GM12878 (cell line): ENCODE results near the gene ARHGEF33. TPM values are rescaled to one million over a fixed set of nuclear protein-coding genes. Genes with fewer than 3 reads are reported as not detected.

ENCODE experiments used
- ATAC-seq: fragments of 200-7000 bp; cut with Tn5 transposase; 3 replicates; pipeline ENCODE4 v1.9.1; 2020; ENCODE audit warnings: mild to moderate bottlenecking, moderate library complexity
- BruUV-seq: library from RNA; stranded (reverse); fragments of 400-500 nt; replicated peaks from 2 replicates; lab custom pipeline; 2021; lab: Mats Ljungman, UMichigan
- CTCF ChIA-PET: fragments of 300-600 bp; sonication (Branson Sonifier 250); formaldehyde crosslinking; extraction: SDS; loops from one replicate; lab custom pipeline; 2021; ENCODE audit warnings: inconsistent platforms; lab: Yijun Ruan, JAX
- POLR2A ChIA-PET: fragments of 350-600 bp; formaldehyde crosslinking; extraction: SDS; loops from one replicate; lab custom pipeline; 2021; ENCODE audit warnings: inconsistent platforms; lab: Charles Lee
- RAD21 ChIA-PET: fragments of 300-600 bp; sonication (Branson Sonifier 250); formaldehyde crosslinking; loops from one replicate; lab custom pipeline; 2023; ENCODE audit warnings: antibody characterized with exemption; ENCODE audit not compliant: unreplicated experiment; lab: Charles Lee
- SMC1A ChIA-PET: fragments of 300-600 bp; sonication (Branson Sonifier 250); formaldehyde crosslinking; loops from one replicate; lab custom pipeline; 2023; ENCODE audit not compliant: unreplicated experiment, uncharacterized antibody; lab: Charles Lee
- DNase-seq: peaks from one replicate; pipeline ENCODE4 v3.0.0-alpha.2; 2011; ENCODE audit warnings: low read depth, low spot score
- FAIRE-seq: peaks from 3 replicates; lab custom pipeline; 2011; peaks lifted over from hg19 to GRCh38; lab: Jason Lieb, UNC
- H2AFZ ChIP-seq: 2 replicates; pipeline ENCODE4 v1.6.0; 2011; ENCODE audit warnings: low read depth, low read length, control low read depth; ENCODE audit not compliant: control insufficient read depth
- H3K27ac ChIP-seq: 2 replicates; pipeline ENCODE4 v1.5.1; 2011; ENCODE audit warnings: control low read depth; ENCODE audit not compliant: control insufficient read depth, insufficient read depth
- H3K27me3 ChIP-seq, 2 experiments: replicated peaks in 1 of 2; 2 replicates each; pipeline versions ENCODE4 v1.6.0 to v1.6.1; 2011; ENCODE audit warnings: low read length in 1 of 2; ENCODE audit not compliant: control insufficient read depth in 2 of 2, insufficient read depth in 2 of 2
- H3K36me3 ChIP-seq, 2 experiments: 2 replicates each; pipeline ENCODE4 v1.5.1; 2011; ENCODE audit warnings: low read length in 1 of 2; ENCODE audit not compliant: control insufficient read depth in 2 of 2, insufficient read depth in 2 of 2
- H3K4me1 ChIP-seq: 2 replicates; pipeline ENCODE4 v1.6.1; 2011; ENCODE audit warnings: mild to moderate bottlenecking, low read length, moderate library complexity, mixed read lengths; ENCODE audit not compliant: control insufficient read depth, insufficient read depth
- H3K4me2 ChIP-seq: 2 replicates; pipeline ENCODE4 v1.6.0; 2011; ENCODE audit warnings: control low read depth; ENCODE audit not compliant: control insufficient read depth, insufficient read depth
- H3K4me3 ChIP-seq: fragments of 200-600 bp; sonication (generic); 2 replicates; pipeline ENCODE4 v1.5.1; 2016
- H3K79me2 ChIP-seq: 2 replicates; pipeline ENCODE4 v1.6.0; 2011; ENCODE audit warnings: low read length; ENCODE audit not compliant: control insufficient read depth, insufficient read depth
- H3K9ac ChIP-seq: 2 replicates; pipeline ENCODE4 v1.8.0; 2011; ENCODE audit warnings: low read length, control low read depth, mixed read lengths; ENCODE audit not compliant: control insufficient read depth, insufficient read depth
- H3K9me3 ChIP-seq: replicated peaks from 3 replicates; pipeline ENCODE4 v1.5.1; 2011; ENCODE audit warnings: mild to moderate bottlenecking, low read length; ENCODE audit not compliant: control insufficient read depth, insufficient read depth
- H4K20me1 ChIP-seq: 2 replicates; pipeline ENCODE4 v1.6.0; 2011; ENCODE audit not compliant: control insufficient read depth, insufficient read depth
- DPF2 ChIP-seq: fragments of 450-650 bp; IDR thresholded peaks from 2 replicates; pipeline ENCODE4 v1.6.1; 2017; ENCODE audit warnings: mild to moderate bottlenecking
- GATAD2B ChIP-seq: fragments of 450-650 bp; conservative IDR thresholded peaks from 2 replicates; pipeline ENCODE4 v1.6.1; 2017; ENCODE audit warnings: low read depth, mild to moderate bottlenecking, moderate library complexity
- POLR2AphosphoS5 ChIP-seq: IDR thresholded peaks from 2 replicates; pipeline ENCODE4 v1.6.1; 2011; ENCODE audit warnings: mild to moderate bottlenecking, low read length, inconsistent platforms
- RELB ChIP-seq: fragments of 450-650 bp; IDR thresholded peaks from 2 replicates; pipeline ENCODE4 v1.6.1; 2017; ENCODE audit warnings: low read depth, mild to moderate bottlenecking, moderate library complexity
- SMAD5 ChIP-seq: IDR thresholded peaks from 2 replicates; pipeline ENCODE4 v1.6.1; 2016; ENCODE audit warnings: antibody characterized with exemption, low read depth
- ZBTB40 ChIP-seq: fragments of 450-650 bp; IDR thresholded peaks from 2 replicates; pipeline ENCODE4 v1.6.1; 2016; ENCODE audit warnings: mild to moderate bottlenecking, moderate library complexity, borderline replicate concordance
- WGBS: methylation state at CpG from one replicate; pipeline ENCODE4 v1.1.6; 2016; ENCODE audit warnings: low lambda C conversion rate; ENCODE audit not compliant: insufficient replicate concordance, insufficient coverage; ENCODE audit errors: missing lambda C conversion rate; 5-methylcytosine and 5-hydroxymethylcytosine counted together
- in situ Hi-C: fragments of 300-500 bp; cut with MboI; formaldehyde crosslinking; loops from 9 replicates; pipeline ENCODE4 v1.14.3; 2018; ENCODE audit warnings: mixed read lengths
- intact Hi-C: fragments of 100-400 bp; cut with micrococcal nuclease; formaldehyde crosslinking; loops from one replicate; pipeline ENCODE4 v1.14.2; 2022; ENCODE audit not compliant: unreplicated experiment
- polyA plus RNA-seq, 11 experiments: library from polyadenylated mRNA; depleted of rRNA in 4 of 11; unstranded in 6 of 11; stranded (reverse) in 5 of 11; fragments of >200 nt; fragmentation: Nextera tagmentation in 4 of 11; fragmentation: Illumina TruSeq in 1 of 11; extraction: Ambion mirVana in 4 of 11; extraction: Trizol in 1 of 11; gene quantifications; 1 replicate in 1 of 11; 2 replicates in 10 of 11; pipeline versions ENCODE4 v1.2.1 to v1.2.3, GENCODE V29; 2011 to 2016; ENCODE audit warnings: inconsistent platforms in 2 of 11, missing spikeins in 2 of 11, low read depth in 1 of 11
- total RNA-seq, 4 experiments: library from RNA; depleted of rRNA in 3 of 4; stranded (reverse); fragments of >200 nt in 3 of 4; fragmentation: Illumina TruSeq in 1 of 4; extraction: Trizol in 1 of 4; gene quantifications; 2 replicates each; pipeline versions ENCODE4 v1.2.1 to v1.2.3, GENCODE V29; 2013 to 2021

Gene ARHGEF33
- total and polyA plus RNA-seq, 10 of the 15 experiments (the other 5 are each of a cell fraction or from before 2014, with no cell fraction given) = 0.01 to 0.08 (median 0.05) TPM; not detected in 4

GRCh38 chr2:39013871-39014270 is 124.2 kb downstream of the ARHGEF33 start:
- SMC1A ChIA-PET = interaction anchor here (1.3 kb wide), 1 partner anchor 214 kb away, joined by 4 read pairs; no protein-coding TSS in a partner anchor
- no peak overlapping the region for H3K4me3 ChIP-seq
- H4K20me1 ChIP-seq = no peaks in the 10 kb centered on the region
- no peaks in the 10 kb centered on the region; the same call in 2 of the 3 replicates for H3K9me3 ChIP-seq
- peaks cover 0 to 9% of the 10 kb centered on the region in 2 experiments; a peak in 2 of 4 replicates for H3K36me3 ChIP-seq
- no peak overlapping the region for H3K9ac ChIP-seq
- H3K4me1 ChIP-seq = no peaks in the 10 kb centered on the region
- in situ Hi-C loops = no loop called here
- DNase-seq = no peak
- 66% methylated on average over 3 of the region's 3 CpGs for WGBS
- TF ChIP-seq GATAD2B = no peak
- TF ChIP-seq DPF2 = no peak
- no peak for TF ChIP-seq RELB
- no peak for TF ChIP-seq SMAD5
- TF ChIP-seq POLR2AphosphoS5 = no peak
- no peak for TF ChIP-seq ZBTB40
- TF ChIP-seq, all 136 proteins: peak for 0
- RAD21 ChIA-PET = no interaction called here
- BruUV-seq = no TSS peak
- ATAC-seq (no peak), FAIRE-seq (no peak)
- Histone ChIP-seq H3K4me2 (no peak overlapping the region), H3K79me2 (no peaks in the 10 kb centered on the region), H2AFZ (no peak overlapping the region), H3K27ac (no peak overlapping the region), H3K27me3 (no peaks in the 10 kb centered on the region)
- intact Hi-C loops = no loop called here
- CTCF ChIA-PET = interaction anchor here (1.1 to 1.7 kb wide), 3 partner anchors 9 to 215 kb away, joined by 3 to 6 read pairs (median 3); no protein-coding TSS in a partner anchor
- POLR2A ChIA-PET = no interaction called here
